NCI-H345 treated with DMSO at 0.1 percent for 48 hours (cell line): ENCODE data around the gene PDE6A.
"Not testable (repeated sequence)": the region's sequence is repeated elsewhere in the genome, so short reads cannot be mapped to it uniquely, and the experiment has no call there.

ENCODE experiments used
- DNase-seq: peaks from one replicate; lab custom pipeline; 2025; ENCODE audit not compliant: unreplicated experiment; lab: John Stamatoyannopoulos, UW

The PDE6A gene

GRCh38 chr5:149895416-149896345 is 48.9 kb downstream of the PDE6A start:
- no peak for DNase-seq

GRCh38 chr5:149894237-149894636 is 50.4 kb downstream of the PDE6A start:
- DNase-seq, result no peak

- no peak for DNase-seq
Observed at GRCh38 chr5:149893403-149893931, 51.1 kb downstream of the PDE6A start.

- no peak for DNase-seq
Observed at GRCh38 chr5:149892594-149892993, 52.0 kb downstream of the PDE6A start.

GRCh38 chr5:149888280-149888679 is 56.3 kb downstream of the PDE6A start:
- no peak for DNase-seq

- no peak for DNase-seq
Observed at GRCh38 chr5:149887622-149888183, 56.9 kb downstream of the PDE6A start.

- no peak for DNase-seq
Observed at GRCh38 chr5:149886692-149887470, 57.7 kb downstream of the PDE6A start.

GRCh38 chr5:149886060-149886459 is 58.5 kb downstream of the PDE6A start:
- DNase-seq, result no peak

GRCh38 chr5:149885513-149885912 is 59.1 kb downstream of the PDE6A start:
- DNase-seq, result no peak

GRCh38 chr5:149883550-149883949 is 61.0 kb downstream of the PDE6A start:
- DNase-seq, result no peak

GRCh38 chr5:149882633-149883032 is 62.0 kb downstream of the PDE6A start:
- not testable (repeated sequence) for DNase-seq

GRCh38 chr5:149881874-149882273 is 62.7 kb downstream of the PDE6A start:
- DNase-seq, result no peak

GRCh38 chr5:149881069-149881622 is 63.4 kb downstream of the PDE6A start:
- DNase-seq, result no peak

GRCh38 chr5:149879593-149879992 is 65.0 kb downstream of the PDE6A start:
- DNase-seq, result not testable (repeated sequence)

GRCh38 chr5:149878371-149878770 is 66.2 kb downstream of the PDE6A start:
- no peak for DNase-seq

GRCh38 chr5:149873896-149874295 is 70.7 kb downstream of the PDE6A start:
- no peak for DNase-seq

GRCh38 chr5:149872351-149873040 is 72.1 kb downstream of the PDE6A start:
- no peak for DNase-seq

- no peak for DNase-seq
Observed at GRCh38 chr5:149871471-149871870, 73.1 kb downstream of the PDE6A start.

GRCh38 chr5:149870697-149871096 is 73.9 kb downstream of the PDE6A start:
- no peak for DNase-seq

- no peak for DNase-seq
Observed at GRCh38 chr5:149870232-149870631, 74.4 kb downstream of the PDE6A start.
